Muscle of leg (tissue), 11 donors: ENCODE results near the gene JAG1. TPM values are rescaled to one million over a fixed set of nuclear protein-coding genes. Genes with fewer than 3 reads are reported as not detected.
"Not testable (repeated sequence)": the region's sequence is repeated elsewhere in the genome, so short reads cannot be mapped to it uniquely, and the experiment has no call there.

ENCODE experiments used
- DNase-seq: peaks from one replicate; pipeline ENCODE4 v3.0.0; 2013
- H3K27ac ChIP-seq: one replicate; pipeline ENCODE4 v1.5.1; 2013; ENCODE audit warnings: mild to moderate bottlenecking, low read length, control low read depth
- H3K27me3 ChIP-seq: one replicate; pipeline ENCODE4 v1.6.1; 2013; ENCODE audit warnings: low read length; ENCODE audit not compliant: control insufficient read depth, insufficient read depth
- H3K36me3 ChIP-seq: one replicate; pipeline ENCODE4 v1.6.1; 2013; ENCODE audit warnings: low read length; ENCODE audit not compliant: control insufficient read depth, insufficient read depth
- H3K4me1 ChIP-seq: one replicate; pipeline ENCODE4 v1.6.1; 2013; ENCODE audit warnings: low read length; ENCODE audit not compliant: control insufficient read depth, insufficient read depth
- H3K4me3 ChIP-seq: one replicate; pipeline ENCODE4 v1.5.1; 2013; ENCODE audit warnings: low read length, control low read depth
- H3K9me3 ChIP-seq: replicated peaks from 2 replicates; pipeline ENCODE4 v1.6.1; 2013; ENCODE audit warnings: low read depth, low read length; ENCODE audit not compliant: control insufficient read depth
- WGBS: methylation state at CpG from one replicate; pipeline ENCODE4 v1.1.5; 2013; ENCODE audit warnings: missing lambda C conversion rate; ENCODE audit not compliant: insufficient coverage; 5-methylcytosine and 5-hydroxymethylcytosine counted together
- polyA plus RNA-seq, 8 donors: library from polyadenylated mRNA; unstranded; fragments of 120-200 nt; gene quantifications; one replicate each; pipeline versions ENCODE4 v1.2.1 to v1.2.3, GENCODE V29; 2013; ENCODE audit warnings: inconsistent platforms in 1 of 8, low replicate concordance in 1 of 8; ENCODE audit not compliant: insufficient read length in 8 of 8, insufficient read depth in 1 of 8
- total RNA-seq: library from RNA; stranded (reverse); fragments of 120-200 nt; gene quantifications from one replicate; pipeline ENCODE4 v1.2.4, GENCODE V29; 2013

The JAG1 gene
- total and polyA plus RNA-seq, 9 donors: 28.9 to 52.8 (median 33.9) TPM

DNA sequence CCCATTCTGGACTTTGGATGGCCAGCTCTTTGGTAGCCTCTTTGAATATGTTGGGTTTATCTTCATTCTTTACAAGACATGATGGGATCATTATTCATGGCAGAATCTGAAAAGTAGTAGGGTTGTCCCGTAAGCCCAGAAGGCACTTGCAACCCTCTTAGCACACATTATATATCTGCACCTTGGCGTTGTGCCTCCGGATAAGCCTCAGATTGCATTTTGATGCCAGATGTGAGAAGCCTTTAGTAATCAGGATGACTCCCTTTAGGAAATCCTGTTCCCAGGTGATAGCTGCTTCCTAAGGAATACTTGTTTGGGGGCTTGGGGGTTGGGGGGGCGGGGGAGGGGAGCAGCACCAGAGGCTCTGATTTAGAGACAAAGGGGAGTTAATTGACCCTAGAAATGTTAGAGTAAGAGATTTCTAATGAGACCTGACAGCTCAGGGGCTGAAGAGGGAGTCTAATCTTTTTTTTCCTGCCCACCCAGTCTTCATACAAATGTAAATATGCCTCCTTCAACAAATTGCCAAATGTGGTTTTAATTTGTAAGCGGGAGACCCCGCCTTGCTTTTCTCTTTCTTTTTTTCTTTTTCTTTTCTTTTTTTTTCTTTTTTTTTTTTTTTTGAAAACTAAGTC, 55.1 kb downstream of the JAG1 start:
- WGBS: no CpG with 5 or more reads among the region's 6 CpGs
- H3K4me3 ChIP-seq: no peak overlapping the region
- H3K27ac ChIP-seq: no peak overlapping the region
- DNase-seq: no peak
- H3K27me3 ChIP-seq: no peaks in the 10 kb centered on the region
- peaks cover 12% of the 10 kb centered on the region for H3K4me1 ChIP-seq
- no peaks in the 10 kb centered on the region for H3K9me3 ChIP-seq
- H3K36me3 ChIP-seq: no peaks in the 10 kb centered on the region

DNA sequence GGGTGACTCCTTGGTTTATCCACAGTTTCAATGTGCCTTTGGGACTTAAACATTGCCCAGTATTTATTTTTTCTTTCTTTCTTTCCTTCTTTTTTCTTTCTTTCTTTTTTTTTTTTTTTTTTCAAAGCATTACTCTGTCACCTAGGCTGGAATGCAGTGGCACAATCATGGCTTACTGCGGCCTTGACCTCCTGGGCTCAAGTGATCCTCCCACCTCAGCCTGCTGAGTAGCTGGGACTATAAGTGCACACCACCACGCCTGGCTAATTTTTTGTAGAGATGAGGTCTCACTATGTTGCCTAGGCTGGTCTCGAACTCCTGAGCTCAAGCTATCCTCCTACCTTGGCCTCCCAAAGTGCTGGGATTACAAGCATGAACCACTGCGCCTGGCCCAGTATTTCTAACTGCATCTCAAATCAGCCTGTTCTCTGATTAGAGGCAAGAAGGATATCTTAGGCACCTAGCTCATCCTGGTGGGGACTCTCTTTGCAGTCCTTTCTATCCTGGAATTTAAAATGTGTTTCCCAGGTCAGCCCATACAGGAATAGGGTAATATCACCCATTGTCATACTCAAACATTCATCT, 56.2 kb downstream of the JAG1 start:
- 100% methylated on average over 3 of the region's 4 CpGs for WGBS

DNA sequence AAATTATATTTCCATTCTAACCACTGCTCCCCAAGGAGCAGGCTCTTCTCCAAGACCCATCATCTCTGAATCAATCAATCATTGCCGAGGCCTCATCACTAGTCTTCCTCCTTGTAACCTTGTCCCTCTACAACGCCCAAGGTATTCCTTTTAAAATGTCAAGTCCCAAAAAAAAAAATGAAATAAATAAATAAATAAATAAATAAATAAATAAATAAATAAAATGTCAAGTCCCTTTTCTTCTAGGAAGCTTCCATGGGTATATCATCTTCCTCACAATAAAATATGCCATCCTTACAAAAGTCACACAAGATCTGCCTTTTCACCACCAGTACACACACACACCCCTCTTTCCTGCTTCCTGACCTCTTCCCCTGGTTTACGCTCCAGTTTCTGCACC, 57.6 kb downstream of the JAG1 start:
- no peak overlapping the region for H3K27ac ChIP-seq
- no peaks in the 10 kb centered on the region for H3K27me3 ChIP-seq
- peaks cover 8% of the 10 kb centered on the region for H3K4me1 ChIP-seq
- no peaks in the 10 kb centered on the region for H3K36me3 ChIP-seq
- no peak overlapping the region for H3K4me3 ChIP-seq
- DNase-seq: no peak
- no peaks in the 10 kb centered on the region for H3K9me3 ChIP-seq
- WGBS: 100% methylated on average over 1 of the region's 3 CpGs

More for the DNA sequence above, 56.2 kb downstream of the JAG1 start:
- not testable (repeated sequence) for H3K9me3 ChIP-seq, H3K36me3 ChIP-seq, H3K27me3 ChIP-seq, DNase-seq, H3K4me3 ChIP-seq, H3K4me1 ChIP-seq, H3K27ac ChIP-seq

DNA sequence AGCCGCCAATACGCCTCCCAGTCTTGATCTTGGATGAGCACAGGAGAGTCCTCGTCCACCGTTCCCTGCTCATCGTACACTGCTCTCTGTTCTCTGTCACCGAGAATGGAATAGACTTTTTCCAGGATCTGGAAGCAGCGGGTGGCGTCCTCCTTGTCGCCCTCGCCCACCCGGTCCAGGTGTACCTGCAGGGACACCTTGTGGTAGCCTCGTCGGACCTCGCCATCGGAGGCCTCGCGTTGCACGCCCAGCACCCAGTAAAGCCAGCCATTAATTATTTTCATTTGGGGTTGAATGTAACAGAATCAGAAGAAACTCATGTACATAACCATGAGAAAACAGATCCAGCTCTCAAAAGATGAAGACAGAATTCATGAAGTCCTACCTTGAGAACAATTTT, 59.9 kb downstream of the JAG1 start:
- H3K36me3 ChIP-seq: no peaks in the 10 kb centered on the region
- no peak overlapping the region for H3K27ac ChIP-seq
- DNase-seq: no peak
- H3K9me3 ChIP-seq: no peaks in the 10 kb centered on the region
- WGBS: 96% methylated on average over 11 of the region's 18 CpGs
- no peak overlapping the region for H3K4me3 ChIP-seq
- H3K27me3 ChIP-seq: no peaks in the 10 kb centered on the region
- H3K4me1 ChIP-seq: peaks cover 11% of the 10 kb centered on the region

DNA sequence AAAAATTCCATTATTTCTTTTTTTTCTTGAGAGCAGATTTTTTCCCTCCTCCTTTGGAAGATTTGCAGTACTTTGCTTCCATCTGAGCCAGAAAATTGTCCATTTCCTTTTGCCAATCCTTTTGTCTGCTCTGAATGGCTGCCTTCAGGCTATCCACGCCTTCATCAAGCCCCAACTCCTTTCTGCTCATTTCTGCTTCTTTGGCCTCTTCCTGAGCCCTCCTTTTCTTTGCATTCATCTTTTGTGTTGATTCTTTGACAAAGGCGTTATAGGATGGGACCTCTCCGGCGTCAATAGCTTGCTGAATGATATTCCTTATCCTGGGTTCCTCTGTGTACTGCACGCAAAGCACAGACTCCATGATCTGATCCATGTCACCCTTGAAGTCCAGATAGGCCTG, 60.4 kb downstream of the JAG1 start:
- H3K27ac ChIP-seq, DNase-seq, H3K27me3 ChIP-seq, H3K4me1 ChIP-seq, H3K4me3 ChIP-seq, H3K36me3 ChIP-seq, H3K9me3 ChIP-seq: not testable (repeated sequence)
- 83% methylated on average over 1 of the region's 5 CpGs for WGBS

DNA sequence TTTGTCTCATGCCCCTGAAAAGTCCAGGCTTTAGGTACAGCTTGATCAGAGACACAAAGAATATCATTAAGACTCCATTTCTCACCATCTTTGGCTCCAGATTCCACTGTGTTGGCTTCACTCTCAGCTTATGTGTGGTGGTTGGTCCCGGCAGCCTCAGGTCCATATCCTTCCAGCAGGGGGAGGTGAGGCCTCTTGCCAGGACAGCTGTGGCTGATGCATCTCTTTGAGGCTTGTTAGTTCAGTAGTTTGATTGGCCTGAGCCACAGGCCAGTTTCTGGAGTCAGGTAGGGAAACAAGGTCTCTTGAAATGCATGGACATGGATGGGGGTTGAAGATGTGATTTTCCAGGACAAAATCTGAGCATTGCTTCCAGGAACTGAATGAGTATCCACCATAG, 62.4 kb downstream of the JAG1 start:
- H3K27ac ChIP-seq: no peak overlapping the region
- WGBS: 20% methylated on average over 1 of the region's 1 CpG

DNA sequence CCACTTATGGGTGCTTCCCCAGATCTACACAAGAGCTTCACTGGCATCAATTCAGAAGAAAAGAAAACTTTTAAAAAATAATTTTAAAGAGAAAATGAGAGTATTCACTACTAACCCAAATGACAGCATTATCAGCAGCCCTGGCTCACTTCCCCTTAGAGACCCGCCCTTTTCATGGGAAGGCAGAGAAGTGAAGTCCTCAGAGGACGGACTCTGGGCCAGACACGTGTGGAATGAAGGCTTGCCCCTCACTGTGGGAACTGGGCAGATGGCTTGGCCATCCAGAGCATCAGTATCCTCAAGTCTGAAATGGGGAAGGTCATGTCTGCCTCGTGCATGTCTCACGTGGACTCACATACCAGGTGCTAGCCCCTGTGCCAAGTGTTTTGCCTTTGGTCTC, 63.5 kb downstream of the JAG1 start:
- no peak for DNase-seq
- H3K36me3 ChIP-seq: no peaks in the 10 kb centered on the region
- H3K27ac ChIP-seq: no peak overlapping the region
- no peaks in the 10 kb centered on the region for H3K9me3 ChIP-seq
- H3K4me3 ChIP-seq: no peak overlapping the region
- 76% methylated on average over 5 of the region's 5 CpGs for WGBS
- peaks cover 9% of the 10 kb centered on the region for H3K4me1 ChIP-seq
- no peaks in the 10 kb centered on the region for H3K27me3 ChIP-seq

More for the DNA sequence above, 62.4 kb downstream of the JAG1 start:
- Histone ChIP-seq H3K4me1 (peaks cover 9% of the 10 kb centered on the region), H3K36me3 (no peaks in the 10 kb centered on the region), H3K9me3 (no peaks in the 10 kb centered on the region), H3K4me3 (no peak overlapping the region), H3K27me3 (no peaks in the 10 kb centered on the region)
- DNase-seq: peak; percentile 58

DNA sequence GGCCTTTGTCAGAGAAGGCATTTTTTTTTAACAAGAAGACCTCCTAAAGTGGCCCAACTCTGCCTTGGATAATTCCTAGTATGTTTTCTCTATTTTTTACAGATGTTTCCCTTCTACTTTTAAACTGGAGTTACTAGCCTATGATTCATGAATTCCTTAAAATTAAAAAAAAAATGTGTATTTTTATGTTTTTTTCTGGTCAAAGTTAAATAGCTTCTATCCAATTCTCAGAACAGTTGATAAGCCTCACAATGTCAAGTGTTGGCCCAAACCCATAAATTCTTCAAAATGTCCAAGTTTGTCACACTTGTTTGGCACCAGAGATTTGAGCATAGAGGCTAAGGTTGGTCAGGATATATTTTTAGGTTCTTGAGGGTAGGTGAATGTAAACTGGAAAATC, 64.0 kb downstream of the JAG1 start:
- no peaks in the 10 kb centered on the region for H3K27me3 ChIP-seq
- H3K4me1 ChIP-seq: peaks cover 9% of the 10 kb centered on the region
- peak overlapping the region; percentile 73 for H3K27ac ChIP-seq
- no peaks in the 10 kb centered on the region for H3K36me3 ChIP-seq
- no peak for DNase-seq
- H3K4me3 ChIP-seq: no peak overlapping the region
- no peaks in the 10 kb centered on the region for H3K9me3 ChIP-seq

DNA sequence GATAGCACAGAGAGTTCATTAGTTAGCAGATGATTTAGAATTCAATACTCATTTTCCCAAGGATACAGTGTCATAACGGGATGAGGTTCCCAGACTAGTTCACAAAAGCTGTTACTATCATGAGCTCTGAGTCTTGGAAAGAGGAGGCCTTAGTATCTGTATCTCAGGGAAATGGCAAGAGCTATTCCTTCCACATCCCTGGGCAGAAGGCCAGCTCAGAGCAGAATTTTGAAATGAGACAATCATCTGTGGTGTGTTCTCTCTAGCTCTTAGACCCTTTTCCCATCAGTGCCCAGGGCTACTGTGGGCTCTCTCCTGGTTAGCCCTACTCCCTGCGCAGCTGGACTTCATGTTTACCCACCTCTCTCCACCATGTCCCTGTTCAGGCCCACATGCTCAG, 64.5 kb downstream of the JAG1 start:
- no peak overlapping the region for H3K4me3 ChIP-seq
- H3K27ac ChIP-seq: peak overlapping the region; percentile 73
- DNase-seq: peak; percentile 93
- no peaks in the 10 kb centered on the region for H3K27me3 ChIP-seq
- H3K9me3 ChIP-seq: no peaks in the 10 kb centered on the region
- no peaks in the 10 kb centered on the region for H3K36me3 ChIP-seq
- WGBS: no CpG with 5 or more reads among the region's 2 CpGs
- peaks cover 12% of the 10 kb centered on the region for H3K4me1 ChIP-seq

DNA sequence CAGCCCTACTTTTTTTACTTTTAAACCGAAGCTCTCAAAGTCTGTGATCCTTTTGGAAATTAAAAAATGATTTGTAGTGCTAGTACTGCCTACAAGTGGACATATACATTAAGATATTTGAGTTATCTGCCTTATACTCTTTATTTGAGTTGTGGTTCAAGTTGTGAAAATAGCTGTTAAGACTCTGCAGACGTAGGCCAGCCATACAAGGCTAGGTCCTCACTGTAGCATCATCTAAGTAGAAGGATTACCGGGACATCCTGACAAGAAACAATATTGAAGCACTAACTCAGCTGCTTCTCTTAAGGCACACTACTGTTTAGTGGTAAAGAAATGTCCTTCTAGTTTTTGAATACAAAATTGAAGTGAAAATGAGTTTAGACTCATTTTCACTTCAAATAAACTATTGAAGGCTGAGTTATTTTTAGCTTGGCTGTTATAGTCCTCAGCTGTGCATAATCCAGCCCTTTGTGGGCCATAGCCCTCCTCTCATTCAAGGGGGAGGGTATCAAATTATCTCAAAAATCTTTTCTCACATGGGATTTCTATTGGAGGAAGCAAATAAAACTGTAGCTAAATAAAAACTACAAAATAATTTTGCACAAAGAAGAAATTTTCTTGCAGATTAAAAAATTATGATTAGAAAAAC, 68.1 kb downstream of the JAG1 start:
- Histone ChIP-seq H3K4me1 (peaks cover 18% of the 10 kb centered on the region), H3K9me3 (no peaks in the 10 kb centered on the region), H3K36me3 (no peaks in the 10 kb centered on the region), H3K4me3 (no peak overlapping the region), H3K27me3 (no peaks in the 10 kb centered on the region), H3K27ac (peak overlapping the region; percentile 69)
- DNase-seq: no peak
- WGBS: no CpG with 5 or more reads among the region's 3 CpGs
